ENCODE data around the gene POMT1. TPM values are rescaled to one million over a fixed set of nuclear protein-coding genes. Genes with fewer than 3 reads are reported as not detected.

POMT1 gene
- total RNA-seq, 1 experiment from 2014 or later, result 34.1 TPM

GRCh38 chr9:131477367-131477766 is 25.4 kb upstream of the POMT1 start:
- H3K27me3 ChIP-seq (ENCODE audit: insufficient read depth, low read length), result no peaks in the 10 kb centered on the region
- H3K4me1 ChIP-seq (ENCODE audit: insufficient read depth, low read length), result no peaks in the 10 kb centered on the region
- no peak for DNase-seq
- H2BK20ac ChIP-seq (ENCODE audit: low read depth, low read length, poor library complexity, severe bottlenecking), result no peak overlapping the region
- Mint-ChIP-seq H3K9me3 (no peaks in the 10 kb centered on the region), H3K27me3 (ENCODE audit: low read depth) (peaks cover 2% of the 10 kb centered on the region; the same call in 1 of the 2 replicates), H3K36me3 (ENCODE audit: insufficient read depth in 1 of 3, low read depth in 3 of 3) (peaks cover 64 to 95% (median 93%) of the 10 kb centered on the region in 3 experiments), H3K4me3 (no peak overlapping the region), H3K4me1 (peaks cover 0 to 3% of the 10 kb centered on the region in 2 experiments; a peak in 1 of 4 replicates), H3K27ac (peak overlapping the region in 2 of 3 experiments; percentile 39 to 84; a peak in 3 of 7 replicates)
- H2BK5ac ChIP-seq (ENCODE audit: insufficient read length, low read length), result no peak overlapping the region
- H3K79me2 ChIP-seq (ENCODE audit: insufficient read depth, low read length), result no peaks in the 10 kb centered on the region
- no peaks in the 10 kb centered on the region for H3K79me1 ChIP-seq (ENCODE audit: insufficient read depth, low read depth, low read length, poor library complexity, severe bottlenecking)
- no peak overlapping the region for H4K91ac ChIP-seq (ENCODE audit: insufficient read length, low read depth, low read length)
- H3K23me2 ChIP-seq (ENCODE audit: insufficient read length, low read depth, low read length, poor library complexity, severe bottlenecking), result no peaks in the 10 kb centered on the region
- H2BK12ac ChIP-seq (ENCODE audit: insufficient read length, low read depth, low read length), result no peak overlapping the region
- no peaks in the 10 kb centered on the region for H4K20me1 ChIP-seq (ENCODE audit: control insufficient read depth, insufficient read depth, insufficient read length)
- no CpG with 5 or more reads among the region's 11 CpGs for WGBS (ENCODE audit: extremely low coverage, insufficient read length, low lambda C conversion rate)
- no peak overlapping the region for H3K14ac ChIP-seq (ENCODE audit: insufficient read depth, low read length)
- TF ChIP-seq, protein P1, sequence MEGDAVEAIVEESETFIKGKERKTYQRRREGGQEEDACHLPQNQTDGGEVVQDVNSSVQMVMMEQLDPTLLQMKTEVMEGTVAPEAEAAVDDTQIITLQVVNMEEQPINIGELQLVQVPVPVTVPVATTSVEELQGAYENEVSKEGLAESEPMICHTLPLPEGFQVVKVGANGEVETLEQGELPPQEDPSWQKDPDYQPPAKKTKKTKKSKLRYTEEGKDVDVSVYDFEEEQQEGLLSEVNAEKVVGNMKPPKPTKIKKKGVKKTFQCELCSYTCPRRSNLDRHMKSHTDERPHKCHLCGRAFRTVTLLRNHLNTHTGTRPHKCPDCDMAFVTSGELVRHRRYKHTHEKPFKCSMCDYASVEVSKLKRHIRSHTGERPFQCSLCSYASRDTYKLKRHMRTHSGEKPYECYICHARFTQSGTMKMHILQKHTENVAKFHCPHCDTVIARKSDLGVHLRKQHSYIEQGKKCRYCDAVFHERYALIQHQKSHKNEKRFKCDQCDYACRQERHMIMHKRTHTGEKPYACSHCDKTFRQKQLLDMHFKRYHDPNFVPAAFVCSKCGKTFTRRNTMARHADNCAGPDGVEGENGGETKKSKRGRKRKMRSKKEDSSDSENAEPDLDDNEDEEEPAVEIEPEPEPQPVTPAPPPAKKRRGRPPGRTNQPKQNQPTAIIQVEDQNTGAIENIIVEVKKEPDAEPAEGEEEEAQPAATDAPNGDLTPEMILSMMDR (conservative IDR thresholded peaks at IDR 0.05), result no peak
- H4K8ac ChIP-seq (replicated peaks; ENCODE audit: insufficient read length, low read depth, low read length), result no peak overlapping the region
- H2AK5ac ChIP-seq (ENCODE audit: insufficient read length, low read length), result no peak overlapping the region
- no peak overlapping the region for H3K4me2 ChIP-seq (ENCODE audit: insufficient read depth, insufficient read length, low read length)
- no peak overlapping the region for H3T11ph ChIP-seq (ENCODE audit: low read length)
- no peak overlapping the region for H3K23ac ChIP-seq (ENCODE audit: insufficient read length, low read depth, low read length)
- H2BK120ac ChIP-seq (ENCODE audit: low read depth, low read length, poor library complexity, severe bottlenecking), result no peak overlapping the region
- no peak overlapping the region for H2AFZ ChIP-seq (ENCODE audit: low read length)
- no peaks in the 10 kb centered on the region for H3K9me3 ChIP-seq (ENCODE audit: control insufficient read depth, low read depth, low read length)
- H3K4ac ChIP-seq (ENCODE audit: low read depth, low read length), result no peak overlapping the region
- no peak overlapping the region for H3K18ac ChIP-seq (ENCODE audit: insufficient read length, low read depth, low read length)
- no peak overlapping the region for H4K5ac ChIP-seq (ENCODE audit: insufficient read length, low read depth, low read length)
- no peak overlapping the region for H3K56ac ChIP-seq (ENCODE audit: insufficient read length, low read depth, low read length)
- no peak overlapping the region for H2BK15ac ChIP-seq (ENCODE audit: low read depth, low read length)
- H3K27ac ChIP-seq (ENCODE audit: insufficient read length, low read depth, low read length), result no peak overlapping the region
- no peak overlapping the region for H3K9ac ChIP-seq (ENCODE audit: extremely low read depth, insufficient read length, low read length)

Measured in H9 (cell line).